ENCODE measurements around the gene ABCA12.

ABCA12 gene

DNA sequence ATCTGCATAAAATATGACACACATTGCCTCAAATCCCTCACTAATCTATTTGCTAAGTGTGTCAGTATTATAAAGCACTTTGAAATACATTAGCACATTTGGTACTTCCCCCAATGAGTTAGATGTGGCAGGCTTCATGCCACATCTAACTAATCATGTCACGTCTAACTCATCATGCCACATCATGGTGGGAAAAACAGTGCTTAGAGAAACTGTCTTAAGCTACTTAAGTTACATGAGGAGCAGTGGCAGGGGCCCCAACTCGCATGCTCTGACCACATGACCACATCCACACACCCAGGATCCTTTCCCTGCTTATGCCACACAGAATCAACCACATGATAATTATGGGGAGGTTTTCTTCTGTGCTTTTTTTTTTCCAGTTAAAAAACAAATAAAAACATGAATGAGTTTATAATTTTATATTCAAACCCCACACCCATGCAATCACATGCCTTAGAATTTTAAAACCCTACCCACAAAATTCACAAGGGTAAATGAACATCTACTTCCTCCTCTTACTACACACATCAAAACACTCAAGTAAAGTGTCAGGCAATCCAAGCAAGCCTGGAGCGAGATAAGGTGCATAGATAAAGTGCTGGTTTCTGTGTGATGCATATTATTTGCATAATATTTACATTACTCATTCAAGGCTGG lies 1.6 kb downstream of the ABCA12 start:
- no peak for DNase-seq

DNA sequence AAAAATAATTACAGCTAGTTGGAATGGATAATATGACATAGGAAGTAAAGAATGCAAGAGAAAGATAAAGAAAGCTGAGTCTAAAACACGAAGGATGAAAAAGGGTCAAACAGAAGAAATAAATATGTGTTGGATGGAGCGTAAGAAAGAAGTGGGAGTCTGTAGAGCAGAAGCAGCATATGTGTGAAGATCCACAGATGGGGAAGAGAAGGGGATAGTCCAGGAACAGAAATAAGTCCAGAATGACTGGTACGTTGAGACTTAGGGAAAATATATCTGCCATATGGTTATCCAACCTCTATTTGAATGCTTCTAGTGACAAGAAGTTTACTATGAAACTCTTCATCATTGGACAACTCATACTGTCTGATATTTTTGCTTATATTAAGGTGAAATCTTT lies 18.0 kb downstream of the ABCA12 start:
- no peak for DNase-seq

DNA sequence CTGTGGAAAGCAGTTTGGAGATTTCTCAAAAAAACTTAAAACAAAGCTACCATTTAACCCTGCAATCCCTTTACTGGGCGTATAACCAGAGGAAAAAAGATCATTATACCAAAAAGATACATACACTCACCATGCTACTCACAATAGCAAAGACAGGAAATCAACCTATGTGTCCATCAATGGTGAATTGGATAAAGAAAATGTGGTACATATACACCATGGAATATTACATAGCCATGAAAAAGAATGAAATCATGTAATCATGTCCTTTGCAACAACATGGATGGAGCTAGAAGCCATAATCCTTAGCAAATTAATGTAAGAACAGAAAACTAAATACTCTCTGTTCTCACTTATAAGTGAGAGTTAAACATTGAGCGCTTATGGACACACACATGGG lies 18.6 kb downstream of the ABCA12 start:
- no peak for DNase-seq

DNA sequence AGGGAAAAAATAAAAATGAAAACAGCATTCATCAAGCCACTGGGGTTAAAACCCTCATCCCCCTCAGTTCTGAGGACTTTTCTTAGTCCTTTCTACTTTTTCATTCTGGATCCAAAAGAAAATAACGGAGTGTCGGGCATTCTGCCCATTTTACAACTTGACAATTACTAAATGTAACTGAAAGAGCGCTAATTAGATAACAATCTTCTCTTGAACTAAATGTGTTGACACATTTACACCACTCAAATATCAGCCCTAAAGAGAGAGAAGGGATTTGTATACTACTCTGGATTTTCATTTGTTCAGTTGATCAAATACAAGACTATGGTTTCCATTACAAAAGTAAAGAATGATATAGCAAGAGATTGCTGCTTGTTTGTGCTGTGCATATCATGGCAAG lies 27.5 kb downstream of the ABCA12 start:
- no peak for DNase-seq

DNA sequence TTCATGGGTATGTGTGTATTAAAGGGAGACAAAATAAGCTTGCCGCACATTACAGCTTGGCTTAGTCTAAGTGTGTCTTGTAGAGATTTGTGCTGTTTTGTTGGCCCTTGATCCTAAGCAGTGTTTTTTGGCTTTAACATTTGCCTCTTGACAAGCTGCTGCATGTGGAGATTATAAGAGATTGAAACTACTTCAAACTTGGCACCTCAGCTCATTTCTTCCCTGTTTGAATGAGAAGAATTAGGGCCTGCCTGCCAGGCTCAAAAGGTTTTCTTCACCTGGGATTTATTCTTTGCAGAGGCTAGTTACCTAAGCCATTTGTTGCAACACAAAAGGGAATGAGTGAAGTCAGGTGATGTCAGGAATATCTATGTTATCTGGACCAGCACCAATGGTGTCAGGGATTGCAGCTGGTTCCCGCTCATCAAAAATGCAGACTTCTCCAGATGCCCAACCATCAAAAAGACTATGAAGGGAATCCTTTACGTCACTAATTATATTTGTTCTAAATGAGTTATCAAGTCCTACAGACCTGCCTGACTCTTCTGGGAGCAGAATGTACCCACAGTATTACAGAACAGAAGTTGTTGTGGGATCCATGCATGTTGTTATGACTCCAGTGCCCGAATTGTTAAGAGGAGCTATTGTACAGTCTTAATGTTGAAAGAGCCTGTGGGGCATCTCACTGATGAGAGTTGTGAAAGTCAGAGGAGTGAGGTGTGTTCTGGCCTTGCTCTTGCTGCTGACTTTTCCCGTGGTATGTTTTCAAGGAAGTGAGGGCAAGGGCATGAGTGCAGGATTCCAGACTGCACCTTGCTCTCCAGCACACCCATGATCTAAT lies 31.0 kb downstream of the ABCA12 start:
- no peak for DNase-seq

DNA sequence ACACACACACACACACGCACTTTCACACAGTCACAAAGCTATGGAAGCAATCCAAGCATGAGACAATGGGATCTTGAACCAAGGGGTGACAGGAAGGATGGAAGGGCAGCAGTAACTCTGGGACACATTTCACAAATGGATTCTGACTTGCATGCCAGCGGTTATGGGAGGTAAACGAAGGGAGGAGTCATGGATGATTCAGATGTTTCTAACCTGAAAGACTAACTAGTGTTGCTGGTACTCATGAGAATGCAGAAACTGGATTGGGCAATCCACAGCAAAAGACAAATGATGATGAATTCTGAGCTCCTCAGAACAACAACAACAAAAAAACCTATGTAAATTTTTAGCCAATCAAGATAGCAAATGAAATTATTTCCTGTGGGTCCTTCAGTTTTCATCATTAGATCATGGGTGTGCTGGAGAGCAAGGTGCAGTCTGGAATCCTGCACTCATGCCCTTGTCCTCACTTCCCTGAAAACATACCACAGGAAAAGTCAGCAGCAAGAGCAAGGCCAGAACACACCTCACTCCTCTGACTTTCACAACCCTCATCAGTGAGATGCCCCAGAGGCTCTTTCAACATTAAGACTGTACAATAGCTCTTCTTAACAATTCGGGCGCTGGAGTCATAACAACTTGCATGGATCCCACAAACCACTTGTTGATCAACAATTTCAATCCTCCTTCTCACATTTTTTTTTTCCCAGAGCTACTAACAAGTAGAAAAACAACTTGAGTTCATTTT lies 32.6 kb downstream of the ABCA12 start:
- no peak for DNase-seq

DNA sequence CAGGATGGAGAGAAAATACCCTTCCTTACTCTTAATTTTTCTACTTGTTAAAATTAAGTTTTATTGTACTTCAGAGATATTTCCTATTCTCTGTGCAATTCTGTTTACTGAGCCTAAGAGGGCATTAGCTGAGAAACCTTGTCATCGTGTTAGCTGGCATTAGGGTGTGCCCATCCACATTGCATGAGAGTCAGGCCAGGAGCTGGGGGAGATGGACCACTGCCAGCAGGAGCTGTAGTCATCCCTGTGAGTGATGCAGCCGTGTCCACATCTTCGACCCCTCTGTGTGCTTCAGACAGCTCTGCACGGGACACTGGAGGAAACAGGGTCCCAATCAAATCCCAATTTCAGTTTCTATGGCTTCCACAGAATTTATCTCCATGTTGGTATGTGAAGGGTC lies 34.2 kb downstream of the ABCA12 start:
- no peak for DNase-seq

DNA sequence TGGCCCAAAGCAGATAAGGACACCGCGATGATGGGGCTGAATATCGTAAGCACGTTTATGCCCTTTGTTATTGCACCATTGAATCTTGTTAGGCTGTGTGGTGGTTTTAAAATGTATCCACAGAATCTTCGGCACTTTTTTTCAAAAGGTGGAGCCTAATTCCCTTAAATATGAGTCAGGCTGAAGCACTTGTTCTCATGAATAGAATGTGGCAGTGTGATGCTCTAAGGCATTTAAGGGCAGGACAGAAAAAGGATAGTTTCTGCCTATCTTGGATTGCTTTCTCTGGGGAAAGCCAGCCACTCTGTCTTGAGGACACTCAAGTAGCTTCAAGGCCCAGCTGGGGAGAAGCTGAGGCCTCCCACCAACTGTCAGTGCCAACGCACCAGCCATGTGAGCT lies 39.6 kb downstream of the ABCA12 start:
- no peak for DNase-seq

DNA sequence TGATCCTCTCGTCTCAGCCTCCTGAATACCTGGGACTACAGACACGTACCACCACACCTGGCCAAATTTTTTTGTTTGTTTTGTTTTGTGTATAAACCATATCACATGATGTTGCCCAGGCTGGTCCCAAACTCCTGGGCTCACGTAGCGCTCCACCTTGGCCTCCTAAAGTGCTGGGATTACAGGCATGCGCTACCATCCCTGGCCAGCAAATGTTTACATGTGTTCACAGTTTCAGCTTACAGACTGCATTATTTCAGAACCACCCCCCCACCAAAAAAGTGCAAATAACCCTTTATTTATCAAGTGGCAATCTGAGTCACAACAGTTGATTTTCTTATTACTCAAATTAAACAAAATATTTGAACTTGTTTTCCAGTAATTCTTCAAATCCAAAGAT lies 54.3 kb downstream of the ABCA12 start:
- DNase-seq: no peak

DNA sequence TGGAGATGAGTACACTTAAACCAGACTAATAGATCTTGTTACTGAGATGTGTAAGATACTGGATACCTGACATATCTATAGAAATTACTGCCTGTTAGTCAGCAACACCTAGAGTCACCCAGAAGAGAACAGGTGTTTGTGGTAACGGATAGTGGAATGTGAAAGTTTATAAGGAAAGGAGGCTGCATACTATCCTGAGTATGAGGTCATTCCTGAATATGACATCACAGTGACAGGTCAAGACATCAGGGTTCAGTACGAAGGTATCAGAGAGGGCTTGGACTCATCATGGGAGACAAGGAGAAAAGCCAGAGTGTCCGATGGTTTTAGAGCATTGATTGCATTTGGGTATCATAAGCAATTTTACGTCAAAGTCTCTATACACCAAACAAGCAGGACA lies 55.3 kb downstream of the ABCA12 start:
- no peak for DNase-seq

DNA sequence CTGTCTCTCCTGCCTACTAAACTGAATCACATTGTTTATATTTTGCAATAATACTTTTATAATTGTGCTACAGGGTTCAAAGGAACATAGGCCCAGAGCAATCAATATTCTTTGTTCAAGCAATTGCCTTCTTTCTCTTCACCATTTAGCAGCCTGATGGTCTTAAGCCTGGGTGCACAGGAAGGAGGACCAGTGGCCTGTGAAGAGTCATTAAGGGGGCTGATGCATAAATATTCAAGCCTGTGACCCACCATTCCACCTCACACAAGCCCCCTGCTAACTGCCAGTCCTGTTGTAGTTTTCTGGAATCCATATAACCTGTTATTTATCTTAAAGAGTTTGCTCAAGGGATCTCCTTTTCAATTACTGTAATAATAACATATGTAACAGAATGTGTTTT lies 56.0 kb downstream of the ABCA12 start:
- no peak for DNase-seq

DNA sequence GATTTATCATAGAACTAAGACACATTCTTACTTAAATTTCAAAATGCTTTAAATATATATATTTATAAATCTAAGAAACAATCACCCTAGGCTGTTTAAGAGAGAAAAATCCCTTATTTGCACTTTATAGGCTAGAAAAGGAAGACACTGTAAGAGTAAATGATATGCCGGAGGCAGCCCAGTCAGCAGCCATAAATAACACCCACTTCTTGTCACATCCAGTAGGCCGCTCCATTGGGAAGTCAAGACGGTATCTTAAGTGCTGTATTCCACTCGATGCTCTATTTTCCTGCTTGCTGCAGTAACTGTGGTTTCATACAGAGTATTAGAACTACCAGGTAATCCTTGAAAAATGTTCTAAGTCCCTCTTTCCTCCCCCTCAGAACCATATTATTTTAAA lies 57.9 kb downstream of the ABCA12 start:
- DNase-seq: no peak

DNA sequence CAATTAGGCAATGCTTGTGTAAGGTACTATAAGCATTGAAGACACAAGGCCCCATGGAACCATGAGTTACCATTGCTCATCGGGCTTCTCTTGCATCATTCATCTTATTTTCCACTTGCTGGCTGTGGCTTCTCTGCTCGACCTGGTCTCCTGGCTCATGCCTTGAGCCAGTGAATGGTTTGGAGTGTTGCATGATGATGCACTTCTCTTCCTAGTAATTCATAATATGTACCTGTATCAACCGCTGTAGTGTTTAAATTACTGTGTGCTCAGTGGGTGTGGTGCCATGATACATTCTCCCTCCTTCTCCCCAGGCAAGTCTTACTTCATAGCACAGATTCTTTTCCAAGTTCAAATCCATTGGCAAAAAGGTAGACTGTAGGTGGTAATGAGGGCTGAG lies 66.8 kb downstream of the ABCA12 start:
- DNase-seq: no peak

DNA sequence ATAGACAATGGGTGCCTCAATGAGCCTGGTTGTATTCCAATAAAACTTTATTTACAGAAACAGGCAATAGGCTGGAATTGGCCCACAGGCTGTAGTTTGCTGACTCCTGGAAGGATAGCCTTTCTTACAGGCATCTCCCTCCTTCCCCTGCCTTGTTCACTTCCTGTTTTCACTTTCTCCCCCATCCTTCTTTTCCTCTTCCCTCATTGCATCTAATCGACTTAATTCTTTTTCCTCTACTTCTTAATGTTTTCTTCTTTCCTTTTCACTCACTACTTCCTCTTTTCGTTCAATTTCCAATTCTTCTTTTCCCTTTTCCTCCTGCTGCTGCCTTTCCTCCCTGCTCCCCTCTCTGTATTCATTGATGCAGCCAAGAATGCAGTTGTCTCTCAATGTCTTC lies 70.0 kb downstream of the ABCA12 start:
- no peak for DNase-seq

DNA sequence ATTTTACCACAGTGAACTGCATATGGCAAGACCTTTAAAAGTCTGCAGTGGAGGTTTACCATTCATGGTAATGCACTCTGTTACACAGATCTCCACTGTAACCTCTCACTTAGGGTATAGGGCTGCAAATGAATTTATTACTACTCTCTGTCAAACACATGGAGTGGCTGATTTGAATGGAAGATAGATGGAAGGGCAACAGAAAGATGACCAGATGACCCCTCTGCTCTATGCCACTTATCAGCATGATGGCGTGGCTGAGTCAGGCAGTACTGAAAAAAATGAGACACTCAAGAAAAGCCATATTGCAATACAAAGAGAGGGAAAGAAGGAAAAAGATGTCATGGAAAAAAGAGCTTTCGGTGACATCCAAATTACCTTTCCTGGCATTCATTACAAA lies 72.3 kb downstream of the ABCA12 start:
- no peak for DNase-seq

DNA sequence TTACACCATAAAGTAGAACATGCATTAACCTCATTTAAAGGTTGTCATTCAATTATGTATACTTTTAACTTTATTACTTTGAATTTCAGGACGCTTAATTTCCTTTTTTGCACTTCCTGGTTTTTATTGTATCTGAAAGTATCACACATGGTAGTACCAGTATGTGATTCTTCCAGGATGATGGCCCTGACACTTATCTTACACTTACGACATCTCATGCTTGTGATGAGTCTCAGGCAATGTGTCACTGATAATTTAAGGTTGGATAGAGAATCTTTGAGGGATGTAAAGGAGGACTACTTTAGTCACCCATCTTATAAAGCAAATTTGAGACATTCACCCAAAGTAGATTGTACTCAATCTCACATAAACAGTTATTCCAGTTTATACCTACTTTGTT lies 74.9 kb downstream of the ABCA12 start:
- no peak for DNase-seq

DNA sequence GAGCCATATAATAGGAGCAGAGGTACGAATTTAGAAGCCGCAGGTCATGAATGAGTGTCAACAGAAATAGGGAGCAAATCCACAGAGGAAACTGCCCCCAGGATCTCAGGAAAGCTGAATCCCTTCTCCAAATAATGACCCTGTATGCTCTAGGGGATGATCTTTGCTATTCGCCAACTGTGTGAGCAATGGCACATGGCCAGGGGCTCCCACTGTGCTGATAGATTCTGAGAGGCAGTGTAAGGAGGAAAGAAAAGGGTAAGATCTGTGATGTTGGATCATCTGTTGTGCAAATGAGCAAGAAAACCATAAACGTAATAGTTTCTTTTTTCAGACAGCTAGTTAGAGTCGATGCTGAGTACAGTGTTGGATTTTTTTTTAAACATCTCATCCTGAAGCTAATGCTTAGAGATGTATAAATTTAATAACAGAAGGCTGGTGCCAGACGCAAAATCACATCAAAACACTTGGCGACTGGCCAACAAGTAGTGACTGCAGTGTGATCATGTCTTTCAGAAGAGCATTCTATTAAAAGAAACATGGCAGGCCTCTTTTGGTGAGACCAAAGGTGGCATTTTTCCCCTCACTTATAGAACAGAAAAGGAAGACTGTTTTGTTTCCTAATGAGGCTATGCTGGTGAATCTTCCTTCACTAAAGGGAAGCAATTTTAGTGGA lies 77.4 kb downstream of the ABCA12 start:
- no peak for DNase-seq

DNA sequence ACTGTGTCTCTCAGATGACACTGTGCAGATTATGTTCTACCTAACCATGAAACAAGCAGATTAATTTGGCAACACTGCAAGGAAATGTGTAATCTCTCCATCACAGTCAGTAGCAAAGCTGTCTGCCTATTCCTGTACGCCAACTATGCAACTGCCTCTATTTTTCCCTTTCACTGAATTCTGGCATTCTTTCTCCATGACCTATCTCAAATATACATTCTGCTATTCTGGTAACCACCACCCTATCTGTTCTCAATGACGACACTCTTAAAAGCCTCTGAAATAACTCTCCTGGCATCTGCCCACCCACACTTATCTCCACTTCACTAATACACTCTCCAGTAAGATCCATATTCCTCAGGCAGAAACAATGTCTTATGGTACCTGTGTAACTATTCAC lies 78.7 kb downstream of the ABCA12 start:
- DNase-seq: no peak

DNA sequence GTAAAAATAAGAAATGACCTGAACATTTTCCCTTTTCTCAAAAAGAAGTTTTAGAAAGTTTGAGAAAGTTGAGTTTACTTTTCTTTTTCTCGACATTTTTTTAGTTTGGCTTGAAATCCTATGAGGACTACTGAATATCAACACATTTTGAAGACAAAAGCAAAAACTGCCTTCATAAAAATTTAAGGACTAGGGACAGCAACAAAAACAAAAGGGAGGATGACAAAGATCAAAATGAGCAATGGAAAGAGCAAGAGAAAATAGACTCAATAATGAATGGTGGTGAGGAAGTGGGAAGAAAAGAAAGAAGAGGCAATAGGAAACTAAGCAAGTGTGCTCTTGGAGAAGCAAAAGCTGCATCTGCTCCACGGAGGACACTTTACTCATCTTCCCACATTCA lies 82.5 kb downstream of the ABCA12 start:
- DNase-seq: no peak

DNA sequence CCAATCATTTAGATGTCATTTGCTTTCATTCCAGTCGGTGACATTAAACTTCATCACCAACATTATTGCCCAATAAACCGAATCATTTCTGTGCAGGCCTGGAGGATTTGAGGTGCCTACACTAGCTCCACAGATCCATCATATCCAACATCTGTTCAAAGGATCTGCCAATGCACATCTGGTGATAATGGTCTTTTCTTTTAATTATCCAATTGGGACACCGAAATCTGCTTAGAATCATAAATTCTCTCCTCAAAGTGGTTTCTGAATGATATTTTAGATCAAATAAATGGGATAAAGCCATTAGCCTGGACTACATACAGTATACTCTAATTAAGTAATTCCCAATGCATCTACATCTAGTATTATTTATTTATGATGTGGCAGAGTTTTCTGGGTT lies 85.6 kb downstream of the ABCA12 start:
- DNase-seq: no peak

DNA sequence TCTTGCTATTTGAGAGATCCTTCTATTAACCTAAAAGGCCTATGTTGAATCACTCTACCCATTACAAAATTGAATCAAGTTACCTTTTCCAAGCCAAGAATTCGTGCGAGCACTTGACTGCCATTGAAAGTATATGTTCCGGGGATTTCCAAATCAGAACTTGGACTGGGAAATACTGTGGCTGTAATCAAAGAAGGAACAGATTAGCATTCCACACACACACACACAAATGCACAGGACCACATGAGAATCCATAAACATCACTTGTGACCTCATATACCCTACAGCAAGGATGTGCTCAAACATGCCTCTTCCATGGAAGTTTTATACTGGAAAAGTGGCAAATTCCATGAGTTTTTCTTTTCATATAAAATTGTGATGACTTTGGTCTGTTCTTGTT lies 86.0 kb downstream of the ABCA12 start:
- DNase-seq: no peak

DNA sequence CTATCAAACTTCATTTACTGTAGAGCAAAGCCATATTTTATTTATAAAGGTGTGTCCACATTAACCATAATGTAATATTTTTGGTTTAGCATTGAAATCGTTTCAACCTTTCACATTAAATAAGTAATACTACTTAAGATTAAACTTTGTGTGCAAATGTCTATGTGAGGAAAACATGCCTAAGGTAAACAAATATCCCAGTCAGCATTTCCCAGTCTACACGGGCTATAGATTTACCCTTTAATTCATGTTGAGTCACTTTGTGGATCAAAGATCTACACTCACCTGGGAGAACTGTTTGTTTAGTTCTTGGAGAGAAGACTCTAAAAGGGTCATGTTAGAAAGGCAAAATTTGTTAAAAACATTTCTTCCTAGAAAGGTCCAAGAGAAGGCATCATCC lies 89.1 kb downstream of the ABCA12 start:
- no peak for DNase-seq

DNA sequence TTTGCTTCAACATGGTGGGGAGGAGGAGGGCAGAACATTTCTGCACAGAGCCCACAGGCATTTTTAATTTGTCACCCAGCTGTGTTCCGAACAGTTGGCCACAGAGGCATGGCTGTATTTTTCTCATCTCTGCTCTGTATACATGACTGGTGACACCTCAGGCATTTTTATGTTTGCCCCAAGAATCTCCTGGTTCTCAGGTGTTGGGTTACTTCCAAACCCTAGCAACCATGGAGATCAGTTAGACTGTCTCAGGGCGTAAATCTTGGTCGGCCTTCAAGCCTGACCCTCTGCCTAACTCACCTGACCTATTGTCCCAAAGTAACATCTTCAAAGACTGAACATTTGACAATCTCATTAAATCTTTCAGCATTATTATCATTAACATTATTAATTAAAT lies 100.0 kb downstream of the ABCA12 start:
- no peak for DNase-seq

DNA sequence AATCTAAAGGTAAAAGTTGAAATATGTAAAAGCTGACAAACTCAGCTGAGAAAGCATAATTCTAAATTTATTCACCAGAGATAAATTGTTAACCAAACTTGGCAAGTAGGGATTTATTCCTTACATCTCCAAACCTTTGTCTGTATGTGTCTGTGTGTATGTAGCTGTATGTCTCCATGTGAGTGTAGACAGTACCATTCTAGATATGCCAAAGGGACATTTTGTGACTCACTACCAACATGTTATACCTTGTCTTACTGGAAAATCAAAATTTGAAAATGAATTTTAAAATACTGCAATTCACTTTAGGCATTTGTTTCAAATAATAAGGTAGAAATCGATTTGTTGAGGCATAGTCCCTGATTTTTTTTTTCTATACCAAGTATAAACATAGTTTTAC lies 102.1 kb downstream of the ABCA12 start:
- no peak for DNase-seq
